WTC11 (cell line): ENCODE results near the gene THYN1.

Experiments
- ATF6 ChIP-seq: sonication (generic); formaldehyde crosslinking; IDR thresholded peaks from 2 replicates; pipeline ENCODE4 v1.8.1; 2023; ENCODE audit warnings: mild to moderate bottlenecking, missing genetic modification reagents
- CREM ChIP-seq: sonication (generic); formaldehyde crosslinking; IDR thresholded peaks from 2 replicates; pipeline ENCODE4 v1.8.1; 2022; ENCODE audit warnings: mild to moderate bottlenecking, missing genetic modification reagents, moderate library complexity
- CTCF ChIP-seq: fragments of 200-600 bp; IDR thresholded peaks from 2 replicates; pipeline ENCODE4 v1.8.0; 2022; ENCODE audit warnings: antibody characterized with exemption
- ELF4 ChIP-seq: sonication (generic); formaldehyde crosslinking; IDR thresholded peaks from 2 replicates; pipeline ENCODE4 v1.8.1; 2022; ENCODE audit warnings: low read depth, mild to moderate bottlenecking, moderate library complexity, missing genetic modification reagents
- FOXK1 ChIP-seq: sonication (generic); formaldehyde crosslinking; IDR thresholded peaks from 2 replicates; pipeline ENCODE4 v1.8.0; 2022; ENCODE audit warnings: mild to moderate bottlenecking, moderate library complexity, missing genetic modification reagents
- GABPB1 ChIP-seq: sonication (generic); formaldehyde crosslinking; IDR thresholded peaks from 2 replicates; pipeline ENCODE4 v1.8.1; 2023; ENCODE audit warnings: mild to moderate bottlenecking, missing genetic modification reagents
- MYBL2 ChIP-seq: sonication (generic); formaldehyde crosslinking; IDR thresholded peaks from 2 replicates; pipeline ENCODE4 v1.8.1; 2023; ENCODE audit warnings: mild to moderate bottlenecking, moderate library complexity, missing genetic modification reagents
- SMAD3 ChIP-seq: sonication (generic); formaldehyde crosslinking; IDR thresholded peaks from 2 replicates; pipeline ENCODE4 v1.8.0; 2022; ENCODE audit warnings: missing genetic modification reagents, mild to moderate bottlenecking, borderline replicate concordance
- SMAD4 ChIP-seq: sonication (generic); formaldehyde crosslinking; IDR thresholded peaks from 2 replicates; pipeline ENCODE4 v1.8.0; 2022; ENCODE audit warnings: mild to moderate bottlenecking, missing genetic modification reagents
- TEAD4 ChIP-seq: sonication (generic); formaldehyde crosslinking; IDR thresholded peaks from 2 replicates; pipeline ENCODE4 v1.8.0; 2022; ENCODE audit warnings: mild to moderate bottlenecking, missing genetic modification reagents
- ZNF281 ChIP-seq: sonication (generic); formaldehyde crosslinking; IDR thresholded peaks from 2 replicates; pipeline ENCODE4 v1.8.0; 2023; ENCODE audit warnings: mild to moderate bottlenecking, missing genetic modification reagents
- TF ChIP-seq, protein P1 (sequence below): sonication (generic); formaldehyde crosslinking; IDR thresholded peaks from 2 replicates; pipeline ENCODE4 v1.8.1; 2023; ENCODE audit warnings: mild to moderate bottlenecking, missing genetic modification reagents, moderate library complexity
- TF ChIP-seq, protein P2 (sequence below): sonication (generic); formaldehyde crosslinking; conservative IDR thresholded peaks from 2 replicates; pipeline ENCODE4 v1.8.1; 2023; ENCODE audit warnings: mild to moderate bottlenecking, low read depth, missing genetic modification reagents, moderate library complexity

DNA sequence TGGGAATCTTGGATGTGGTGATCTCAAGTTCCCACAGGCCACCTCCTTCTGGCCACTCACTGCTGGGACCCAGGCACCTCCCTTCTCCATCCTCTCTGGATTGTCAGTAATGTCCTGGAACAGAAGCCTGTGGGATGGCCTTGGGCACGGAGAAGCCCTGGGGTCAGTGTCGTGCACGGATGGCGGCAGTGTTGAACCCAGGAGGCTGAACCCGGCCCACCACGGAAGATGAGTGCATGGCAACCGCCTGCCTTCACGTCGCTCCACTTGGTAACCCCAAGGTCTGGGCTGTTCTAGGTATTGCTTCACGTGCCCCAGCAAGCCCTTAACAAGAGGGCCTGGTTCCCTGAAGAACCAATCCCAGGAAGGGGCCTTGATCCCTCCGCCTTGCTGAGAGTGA lies 7.1 kb downstream of the THYN1 start:
- TF ChIP-seq, protein P1, sequence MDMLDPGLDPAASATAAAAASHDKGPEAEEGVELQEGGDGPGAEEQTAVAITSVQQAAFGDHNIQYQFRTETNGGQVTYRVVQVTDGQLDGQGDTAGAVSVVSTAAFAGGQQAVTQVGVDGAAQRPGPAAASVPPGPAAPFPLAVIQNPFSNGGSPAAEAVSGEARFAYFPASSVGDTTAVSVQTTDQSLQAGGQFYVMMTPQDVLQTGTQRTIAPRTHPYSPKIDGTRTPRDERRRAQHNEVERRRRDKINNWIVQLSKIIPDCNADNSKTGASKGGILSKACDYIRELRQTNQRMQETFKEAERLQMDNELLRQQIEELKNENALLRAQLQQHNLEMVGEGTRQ (CRISPR knock-in tag) = no peak
- TF ChIP-seq CTCF (no peak), CREM (CRISPR knock-in tag) (no peak), ATF6 (CRISPR knock-in tag) (no peak), GABPB1 (CRISPR knock-in tag) (no peak), SMAD3 (CRISPR knock-in tag) (no peak), TEAD4 (CRISPR knock-in tag) (no peak), ZNF281 (CRISPR knock-in tag) (no peak), FOXK1 (CRISPR knock-in tag) (no peak), ELF4 (CRISPR knock-in tag) (no peak), MYBL2 (CRISPR knock-in tag) (no peak), SMAD4 (no peak)
- TF ChIP-seq, protein P2, sequence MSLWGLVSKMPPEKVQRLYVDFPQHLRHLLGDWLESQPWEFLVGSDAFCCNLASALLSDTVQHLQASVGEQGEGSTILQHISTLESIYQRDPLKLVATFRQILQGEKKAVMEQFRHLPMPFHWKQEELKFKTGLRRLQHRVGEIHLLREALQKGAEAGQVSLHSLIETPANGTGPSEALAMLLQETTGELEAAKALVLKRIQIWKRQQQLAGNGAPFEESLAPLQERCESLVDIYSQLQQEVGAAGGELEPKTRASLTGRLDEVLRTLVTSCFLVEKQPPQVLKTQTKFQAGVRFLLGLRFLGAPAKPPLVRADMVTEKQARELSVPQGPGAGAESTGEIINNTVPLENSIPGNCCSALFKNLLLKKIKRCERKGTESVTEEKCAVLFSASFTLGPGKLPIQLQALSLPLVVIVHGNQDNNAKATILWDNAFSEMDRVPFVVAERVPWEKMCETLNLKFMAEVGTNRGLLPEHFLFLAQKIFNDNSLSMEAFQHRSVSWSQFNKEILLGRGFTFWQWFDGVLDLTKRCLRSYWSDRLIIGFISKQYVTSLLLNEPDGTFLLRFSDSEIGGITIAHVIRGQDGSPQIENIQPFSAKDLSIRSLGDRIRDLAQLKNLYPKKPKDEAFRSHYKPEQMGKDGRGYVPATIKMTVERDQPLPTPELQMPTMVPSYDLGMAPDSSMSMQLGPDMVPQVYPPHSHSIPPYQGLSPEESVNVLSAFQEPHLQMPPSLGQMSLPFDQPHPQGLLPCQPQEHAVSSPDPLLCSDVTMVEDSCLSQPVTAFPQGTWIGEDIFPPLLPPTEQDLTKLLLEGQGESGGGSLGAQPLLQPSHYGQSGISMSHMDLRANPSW = no peak
